ENCODE data around the gene DNAJB4.

DNA sequence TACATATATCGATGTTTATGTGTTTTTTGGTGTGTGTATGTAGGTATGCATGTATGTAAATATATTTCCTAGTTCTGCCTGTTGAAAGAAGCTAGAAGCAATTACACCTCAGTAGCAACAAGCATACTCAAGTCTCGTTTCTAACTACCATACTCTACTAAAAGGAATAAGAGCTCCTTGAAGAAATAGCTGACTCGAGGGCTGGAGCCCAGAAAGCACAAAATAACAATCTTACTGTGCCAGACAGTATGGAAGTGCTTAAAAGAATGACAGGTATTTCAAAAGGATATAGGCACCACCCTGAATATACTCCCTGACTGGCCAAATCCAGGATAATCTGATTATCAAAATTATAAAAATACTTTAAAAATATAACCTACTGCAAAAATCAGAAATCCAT lies 49.0 kb upstream of the DNAJB4 start:
- TF ChIP-seq, protein P1, sequence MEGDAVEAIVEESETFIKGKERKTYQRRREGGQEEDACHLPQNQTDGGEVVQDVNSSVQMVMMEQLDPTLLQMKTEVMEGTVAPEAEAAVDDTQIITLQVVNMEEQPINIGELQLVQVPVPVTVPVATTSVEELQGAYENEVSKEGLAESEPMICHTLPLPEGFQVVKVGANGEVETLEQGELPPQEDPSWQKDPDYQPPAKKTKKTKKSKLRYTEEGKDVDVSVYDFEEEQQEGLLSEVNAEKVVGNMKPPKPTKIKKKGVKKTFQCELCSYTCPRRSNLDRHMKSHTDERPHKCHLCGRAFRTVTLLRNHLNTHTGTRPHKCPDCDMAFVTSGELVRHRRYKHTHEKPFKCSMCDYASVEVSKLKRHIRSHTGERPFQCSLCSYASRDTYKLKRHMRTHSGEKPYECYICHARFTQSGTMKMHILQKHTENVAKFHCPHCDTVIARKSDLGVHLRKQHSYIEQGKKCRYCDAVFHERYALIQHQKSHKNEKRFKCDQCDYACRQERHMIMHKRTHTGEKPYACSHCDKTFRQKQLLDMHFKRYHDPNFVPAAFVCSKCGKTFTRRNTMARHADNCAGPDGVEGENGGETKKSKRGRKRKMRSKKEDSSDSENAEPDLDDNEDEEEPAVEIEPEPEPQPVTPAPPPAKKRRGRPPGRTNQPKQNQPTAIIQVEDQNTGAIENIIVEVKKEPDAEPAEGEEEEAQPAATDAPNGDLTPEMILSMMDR (conservative IDR thresholded peaks at IDR 0.05; ENCODE audit: low read depth in 2 of 2), result no peak
- TF ChIP-seq CREB1 (CRISPR knock-in tag; IDR thresholded peaks at IDR 0.05; ENCODE audit: low read depth) (no peak), JUNB (IDR thresholded peaks at IDR 0.05; ENCODE audit: unreplicated experiment) (no peak), EZH2phosphoT487 (IDR thresholded peaks at IDR 0.05; ENCODE audit: unreplicated experiment) (no peak), EZH2 (IDR thresholded peaks at IDR 0.05; ENCODE audit: low read depth, unreplicated experiment) (no peak), NANOG (IDR thresholded peaks at IDR 0.05; ENCODE audit: borderline replicate concordance) (no peak)
- TF ChIP-seq, protein P2, sequence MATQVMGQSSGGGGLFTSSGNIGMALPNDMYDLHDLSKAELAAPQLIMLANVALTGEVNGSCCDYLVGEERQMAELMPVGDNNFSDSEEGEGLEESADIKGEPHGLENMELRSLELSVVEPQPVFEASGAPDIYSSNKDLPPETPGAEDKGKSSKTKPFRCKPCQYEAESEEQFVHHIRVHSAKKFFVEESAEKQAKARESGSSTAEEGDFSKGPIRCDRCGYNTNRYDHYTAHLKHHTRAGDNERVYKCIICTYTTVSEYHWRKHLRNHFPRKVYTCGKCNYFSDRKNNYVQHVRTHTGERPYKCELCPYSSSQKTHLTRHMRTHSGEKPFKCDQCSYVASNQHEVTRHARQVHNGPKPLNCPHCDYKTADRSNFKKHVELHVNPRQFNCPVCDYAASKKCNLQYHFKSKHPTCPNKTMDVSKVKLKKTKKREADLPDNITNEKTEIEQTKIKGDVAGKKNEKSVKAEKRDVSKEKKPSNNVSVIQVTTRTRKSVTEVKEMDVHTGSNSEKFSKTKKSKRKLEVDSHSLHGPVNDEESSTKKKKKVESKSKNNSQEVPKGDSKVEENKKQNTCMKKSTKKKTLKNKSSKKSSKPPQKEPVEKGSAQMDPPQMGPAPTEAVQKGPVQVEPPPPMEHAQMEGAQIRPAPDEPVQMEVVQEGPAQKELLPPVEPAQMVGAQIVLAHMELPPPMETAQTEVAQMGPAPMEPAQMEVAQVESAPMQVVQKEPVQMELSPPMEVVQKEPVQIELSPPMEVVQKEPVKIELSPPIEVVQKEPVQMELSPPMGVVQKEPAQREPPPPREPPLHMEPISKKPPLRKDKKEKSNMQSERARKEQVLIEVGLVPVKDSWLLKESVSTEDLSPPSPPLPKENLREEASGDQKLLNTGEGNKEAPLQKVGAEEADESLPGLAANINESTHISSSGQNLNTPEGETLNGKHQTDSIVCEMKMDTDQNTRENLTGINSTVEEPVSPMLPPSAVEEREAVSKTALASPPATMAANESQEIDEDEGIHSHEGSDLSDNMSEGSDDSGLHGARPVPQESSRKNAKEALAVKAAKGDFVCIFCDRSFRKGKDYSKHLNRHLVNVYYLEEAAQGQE (IDR thresholded peaks at IDR 0.05; ENCODE audit: unreplicated experiment), result no peak
- TF ChIP-seq, protein P3, sequence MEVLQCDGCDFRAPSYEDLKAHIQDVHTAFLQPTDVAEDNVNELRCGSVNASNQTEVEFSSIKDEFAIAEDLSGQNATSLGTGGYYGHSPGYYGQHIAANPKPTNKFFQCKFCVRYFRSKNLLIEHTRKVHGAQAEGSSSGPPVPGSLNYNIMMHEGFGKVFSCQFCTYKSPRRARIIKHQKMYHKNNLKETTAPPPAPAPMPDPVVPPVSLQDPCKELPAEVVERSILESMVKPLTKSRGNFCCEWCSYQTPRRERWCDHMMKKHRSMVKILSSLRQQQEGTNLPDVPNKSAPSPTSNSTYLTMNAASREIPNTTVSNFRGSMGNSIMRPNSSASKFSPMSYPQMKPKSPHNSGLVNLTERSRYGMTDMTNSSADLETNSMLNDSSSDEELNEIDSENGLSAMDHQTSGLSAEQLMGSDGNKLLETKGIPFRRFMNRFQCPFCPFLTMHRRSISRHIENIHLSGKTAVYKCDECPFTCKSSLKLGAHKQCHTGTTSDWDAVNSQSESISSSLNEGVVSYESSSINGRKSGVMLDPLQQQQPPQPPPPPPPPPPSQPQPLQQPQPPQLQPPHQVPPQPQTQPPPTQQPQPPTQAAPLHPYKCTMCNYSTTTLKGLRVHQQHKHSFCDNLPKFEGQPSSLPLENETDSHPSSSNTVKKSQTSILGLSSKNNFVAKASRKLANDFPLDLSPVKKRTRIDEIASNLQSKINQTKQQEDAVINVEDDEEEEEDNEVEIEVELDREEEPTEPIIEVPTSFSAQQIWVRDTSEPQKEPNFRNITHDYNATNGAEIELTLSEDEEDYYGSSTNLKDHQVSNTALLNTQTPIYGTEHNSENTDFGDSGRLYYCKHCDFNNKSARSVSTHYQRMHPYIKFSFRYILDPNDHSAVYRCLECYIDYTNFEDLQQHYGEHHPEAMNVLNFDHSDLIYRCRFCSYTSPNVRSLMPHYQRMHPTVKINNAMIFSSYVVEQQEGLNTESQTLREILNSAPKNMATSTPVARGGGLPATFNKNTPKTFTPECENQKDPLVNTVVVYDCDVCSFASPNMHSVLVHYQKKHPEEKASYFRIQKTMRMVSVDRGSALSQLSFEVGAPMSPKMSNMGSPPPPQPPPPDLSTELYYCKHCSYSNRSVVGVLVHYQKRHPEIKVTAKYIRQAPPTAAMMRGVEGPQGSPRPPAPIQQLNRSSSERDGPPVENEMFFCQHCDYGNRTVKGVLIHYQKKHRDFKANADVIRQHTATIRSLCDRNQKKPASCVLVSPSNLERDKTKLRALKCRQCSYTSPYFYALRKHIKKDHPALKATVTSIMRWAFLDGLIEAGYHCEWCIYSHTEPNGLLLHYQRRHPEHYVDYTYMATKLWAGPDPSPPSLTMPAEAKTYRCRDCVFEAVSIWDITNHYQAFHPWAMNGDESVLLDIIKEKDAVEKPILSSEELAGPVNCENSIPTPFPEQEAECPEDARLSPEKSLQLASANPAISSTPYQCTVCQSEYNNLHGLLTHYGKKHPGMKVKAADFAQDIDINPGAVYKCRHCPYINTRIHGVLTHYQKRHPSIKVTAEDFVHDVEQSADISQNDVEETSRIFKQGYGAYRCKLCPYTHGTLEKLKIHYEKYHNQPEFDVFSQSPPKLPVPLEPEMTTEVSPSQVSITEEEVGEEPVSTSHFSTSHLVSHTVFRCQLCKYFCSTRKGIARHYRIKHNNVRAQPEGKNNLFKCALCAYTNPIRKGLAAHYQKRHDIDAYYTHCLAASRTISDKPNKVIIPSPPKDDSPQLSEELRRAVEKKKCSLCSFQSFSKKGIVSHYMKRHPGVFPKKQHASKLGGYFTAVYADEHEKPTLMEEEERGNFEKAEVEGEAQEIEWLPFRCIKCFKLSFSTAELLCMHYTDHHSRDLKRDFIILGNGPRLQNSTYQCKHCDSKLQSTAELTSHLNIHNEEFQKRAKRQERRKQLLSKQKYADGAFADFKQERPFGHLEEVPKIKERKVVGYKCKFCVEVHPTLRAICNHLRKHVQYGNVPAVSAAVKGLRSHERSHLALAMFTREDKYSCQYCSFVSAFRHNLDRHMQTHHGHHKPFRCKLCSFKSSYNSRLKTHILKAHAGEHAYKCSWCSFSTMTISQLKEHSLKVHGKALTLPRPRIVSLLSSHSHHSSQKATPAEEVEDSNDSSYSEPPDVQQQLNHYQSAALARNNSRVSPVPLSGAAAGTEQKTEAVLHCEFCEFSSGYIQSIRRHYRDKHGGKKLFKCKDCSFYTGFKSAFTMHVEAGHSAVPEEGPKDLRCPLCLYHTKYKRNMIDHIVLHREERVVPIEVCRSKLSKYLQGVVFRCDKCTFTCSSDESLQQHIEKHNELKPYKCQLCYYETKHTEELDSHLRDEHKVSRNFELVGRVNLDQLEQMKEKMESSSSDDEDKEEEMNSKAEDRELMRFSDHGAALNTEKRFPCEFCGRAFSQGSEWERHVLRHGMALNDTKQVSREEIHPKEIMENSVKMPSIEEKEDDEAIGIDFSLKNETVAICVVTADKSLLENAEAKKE (CRISPR knock-in tag; IDR thresholded peaks at IDR 0.05), result no peak
- TF ChIP-seq, protein P4, sequence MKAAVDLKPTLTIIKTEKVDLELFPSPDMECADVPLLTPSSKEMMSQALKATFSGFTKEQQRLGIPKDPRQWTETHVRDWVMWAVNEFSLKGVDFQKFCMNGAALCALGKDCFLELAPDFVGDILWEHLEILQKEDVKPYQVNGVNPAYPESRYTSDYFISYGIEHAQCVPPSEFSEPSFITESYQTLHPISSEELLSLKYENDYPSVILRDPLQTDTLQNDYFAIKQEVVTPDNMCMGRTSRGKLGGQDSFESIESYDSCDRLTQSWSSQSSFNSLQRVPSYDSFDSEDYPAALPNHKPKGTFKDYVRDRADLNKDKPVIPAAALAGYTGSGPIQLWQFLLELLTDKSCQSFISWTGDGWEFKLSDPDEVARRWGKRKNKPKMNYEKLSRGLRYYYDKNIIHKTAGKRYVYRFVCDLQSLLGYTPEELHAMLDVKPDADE (IDR thresholded peaks at IDR 0.05), result no peak

Data from GM23338 (cell line).